K562 (cell line): ENCODE data around the gene SURF4. TPM values are rescaled to one million over a fixed set of nuclear protein-coding genes. Genes with fewer than 3 reads are reported as not detected.
A peak's percentile ranks its signal among the peaks of the same experiment; 100 is the strongest.

ENCODE experiments used
- DPF2 ChIP-seq: fragments of 450-650 bp; IDR thresholded peaks from 2 replicates; pipeline ENCODE4 v1.6.1; 2016
- HMG20A ChIP-seq: fragments of 450-650 bp; formaldehyde crosslinking; conservative IDR thresholded peaks from 2 replicates; pipeline ENCODE4 v1.4.0; 2020; ENCODE audit warnings: mild to moderate bottlenecking, mixed read lengths
- JUNB ChIP-seq: fragments of 450-650 bp; formaldehyde crosslinking; conservative IDR thresholded peaks from 2 replicates; pipeline ENCODE4 v1.4.0; 2020; ENCODE audit warnings: mild to moderate bottlenecking
- KDM5B ChIP-seq: fragments of 200-600 bp; sonication (generic); IDR thresholded peaks from 2 replicates; pipeline ENCODE4 v1.6.1; 2012; ENCODE audit warnings: low read depth, mild to moderate bottlenecking, moderate library complexity, low read length, control low read depth, inconsistent platforms; ENCODE audit not compliant: insufficient replicate concordance
- MYNN ChIP-seq, 2 experiments: sonication (generic); formaldehyde crosslinking in 1 of 2; IDR thresholded peaks; 2 replicates each; pipeline versions ENCODE4 v1.5.0 to v1.6.1; 2016 to 2020; ENCODE audit warnings: antibody characterized with exemption in 1 of 2, missing genetic modification reagents in 1 of 2
- NRF1 ChIP-seq, 2 experiments: fragments of 450-650 bp; IDR thresholded peaks in 1 of 2; conservative IDR thresholded peaks in 1 of 2; 2 replicates each; pipeline ENCODE4 v1.6.1; 2014; ENCODE audit warnings: mild to moderate bottlenecking in 2 of 2
- POLR3A ChIP-seq: IDR thresholded peaks from 2 replicates; pipeline ENCODE4 v1.6.1; 2011; ENCODE audit warnings: borderline replicate concordance, mild to moderate bottlenecking, moderate library complexity; ENCODE audit not compliant: insufficient read length, insufficient read depth; ENCODE audit errors: extremely low read depth
- STAT5B ChIP-seq: fragments of 250-450 bp; sonication (Bioruptor Pico); IDR thresholded peaks from 2 replicates; pipeline ENCODE4 v1.8.0; 2021; ENCODE audit warnings: mild to moderate bottlenecking, inconsistent platforms
- XRCC5 ChIP-seq: fragments of 200-400 bp; formaldehyde crosslinking; IDR thresholded peaks from 2 replicates; pipeline ENCODE4 v1.6.1; 2017; ENCODE audit warnings: low read depth, mild to moderate bottlenecking, low read length
- ZBTB5 ChIP-seq: fragments of 450-650 bp; IDR thresholded peaks from 2 replicates; pipeline ENCODE4 v1.6.1; 2017; ENCODE audit warnings: antibody characterized with exemption
- ZHX1 ChIP-seq: fragments of 150-350 bp; conservative IDR thresholded peaks from 2 replicates; pipeline ENCODE4 v1.6.1; 2014; ENCODE audit warnings: low read length
- ZNF316 ChIP-seq: fragments of 450-650 bp; IDR thresholded peaks from 2 replicates; pipeline ENCODE4 v1.6.1; 2016
- ZNF764 ChIP-seq: fragments of 250-450 bp; sonication (Bioruptor Pico); IDR thresholded peaks from 2 replicates; pipeline ENCODE4 v1.4.0; 2020; ENCODE audit warnings: low read depth, mild to moderate bottlenecking, moderate library complexity
- polyA plus RNA-seq, 8 experiments: library from polyadenylated mRNA; depleted of rRNA in 4 of 8; stranded (reverse) in 5 of 8; unstranded in 3 of 8; fragments of >200 nt; fragmentation: Nextera tagmentation in 2 of 8; fragmentation: Illumina TruSeq in 1 of 8; extraction: Ambion mirVana in 2 of 8; extraction: Trizol in 1 of 8; gene quantifications; 2 replicates each; pipeline versions ENCODE4 v1.2.1 to v1.2.3, GENCODE V29; 2011 to 2014; ENCODE audit warnings: inconsistent platforms in 1 of 8, missing spikeins in 1 of 8
- total RNA-seq, 7 experiments: library from RNA; depleted of rRNA in 6 of 7; stranded (reverse); fragments of >200 nt in 6 of 7; fragmentation: Illumina TruSeq in 2 of 7; extraction: Trizol in 2 of 7; gene quantifications; 2 replicates each; pipeline versions ENCODE4 v1.2.1 to v1.2.3, GENCODE V29; 2011 to 2021; ENCODE audit warnings: low replicate concordance in 1 of 7
- TF ChIP-seq, protein P1 (sequence below): fragments of 200-800 bp; sonication (Bioruptor generic); IDR thresholded peaks from 2 replicates; pipeline ENCODE4 v1.6.1; 2016; ENCODE audit warnings: missing genetic modification characterization, missing compliant biosample characterization
- TF ChIP-seq, protein P2 (sequence below), 2 experiments: fragments of 450-650 bp in 1 of 2; sonication (generic) in 1 of 2; formaldehyde crosslinking in 1 of 2; IDR thresholded peaks in 1 of 2; conservative IDR thresholded peaks in 1 of 2; 2 replicates each; pipeline versions ENCODE4 v1.6.1 to v1.8.1; 2016 to 2023; ENCODE audit warnings: mild to moderate bottlenecking in 2 of 2, moderate library complexity in 2 of 2, inconsistent platforms in 1 of 2, missing genetic modification reagents in 1 of 2

SURF4 gene
- total and polyA plus RNA-seq, 9 of the 15 experiments (the other 6 are each of a cell fraction or from before 2014, with no cell fraction given): 8.4 to 176 (median 130) TPM

DNA sequence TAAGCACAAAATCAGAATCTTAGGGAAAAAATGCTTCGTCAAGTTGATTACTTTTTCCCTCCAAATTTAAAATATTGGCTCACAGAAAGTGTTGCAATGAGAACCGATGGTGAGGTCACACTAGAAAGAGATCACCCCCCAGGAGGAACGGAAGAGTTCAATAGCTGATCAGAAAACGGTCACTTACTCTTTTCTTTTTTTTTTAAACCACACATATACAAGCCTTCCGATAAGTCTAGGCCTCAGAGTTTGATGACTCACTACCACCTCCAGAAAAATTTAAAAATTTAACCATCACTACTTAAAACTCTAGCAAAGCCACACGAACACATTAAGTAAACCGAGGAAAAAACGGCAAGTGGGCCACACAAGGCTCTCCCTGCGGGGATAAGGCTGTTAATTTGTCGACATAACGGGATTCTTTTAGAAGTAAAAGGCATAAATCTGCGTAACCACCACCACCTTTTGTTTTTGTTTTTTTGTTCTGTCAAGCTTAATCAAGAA lies 1.2 kb downstream of the SURF4 start (continued):
- TF ChIP-seq, protein P1, sequence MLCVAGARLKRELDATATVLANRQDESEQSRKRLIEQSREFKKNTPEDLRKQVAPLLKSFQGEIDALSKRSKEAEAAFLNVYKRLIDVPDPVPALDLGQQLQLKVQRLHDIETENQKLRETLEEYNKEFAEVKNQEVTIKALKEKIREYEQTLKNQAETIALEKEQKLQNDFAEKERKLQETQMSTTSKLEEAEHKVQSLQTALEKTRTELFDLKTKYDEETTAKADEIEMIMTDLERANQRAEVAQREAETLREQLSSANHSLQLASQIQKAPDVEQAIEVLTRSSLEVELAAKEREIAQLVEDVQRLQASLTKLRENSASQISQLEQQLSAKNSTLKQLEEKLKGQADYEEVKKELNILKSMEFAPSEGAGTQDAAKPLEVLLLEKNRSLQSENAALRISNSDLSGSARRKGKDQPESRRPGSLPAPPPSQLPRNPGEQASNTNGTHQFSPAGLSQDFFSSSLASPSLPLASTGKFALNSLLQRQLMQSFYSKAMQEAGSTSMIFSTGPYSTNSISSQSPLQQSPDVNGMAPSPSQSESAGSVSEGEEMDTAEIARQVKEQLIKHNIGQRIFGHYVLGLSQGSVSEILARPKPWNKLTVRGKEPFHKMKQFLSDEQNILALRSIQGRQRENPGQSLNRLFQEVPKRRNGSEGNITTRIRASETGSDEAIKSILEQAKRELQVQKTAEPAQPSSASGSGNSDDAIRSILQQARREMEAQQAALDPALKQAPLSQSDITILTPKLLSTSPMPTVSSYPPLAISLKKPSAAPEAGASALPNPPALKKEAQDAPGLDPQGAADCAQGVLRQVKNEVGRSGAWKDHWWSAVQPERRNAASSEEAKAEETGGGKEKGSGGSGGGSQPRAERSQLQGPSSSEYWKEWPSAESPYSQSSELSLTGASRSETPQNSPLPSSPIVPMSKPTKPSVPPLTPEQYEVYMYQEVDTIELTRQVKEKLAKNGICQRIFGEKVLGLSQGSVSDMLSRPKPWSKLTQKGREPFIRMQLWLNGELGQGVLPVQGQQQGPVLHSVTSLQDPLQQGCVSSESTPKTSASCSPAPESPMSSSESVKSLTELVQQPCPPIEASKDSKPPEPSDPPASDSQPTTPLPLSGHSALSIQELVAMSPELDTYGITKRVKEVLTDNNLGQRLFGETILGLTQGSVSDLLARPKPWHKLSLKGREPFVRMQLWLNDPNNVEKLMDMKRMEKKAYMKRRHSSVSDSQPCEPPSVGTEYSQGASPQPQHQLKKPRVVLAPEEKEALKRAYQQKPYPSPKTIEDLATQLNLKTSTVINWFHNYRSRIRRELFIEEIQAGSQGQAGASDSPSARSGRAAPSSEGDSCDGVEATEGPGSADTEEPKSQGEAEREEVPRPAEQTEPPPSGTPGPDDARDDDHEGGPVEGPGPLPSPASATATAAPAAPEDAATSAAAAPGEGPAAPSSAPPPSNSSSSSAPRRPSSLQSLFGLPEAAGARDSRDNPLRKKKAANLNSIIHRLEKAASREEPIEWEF (CRISPR knock-in tag): 0 out of 2 replicates have a peak, but pooled peaks have one; percentile 33
- peak; percentile 45 for TF ChIP-seq ZNF316
- no peak for TF ChIP-seq KDM5B
- no peak for TF ChIP-seq XRCC5
- TF ChIP-seq ZNF764 (CRISPR knock-in tag): no peak
- TF ChIP-seq POLR3A: no peak
- TF ChIP-seq ZHX1: no peak
- no peak for TF ChIP-seq NRF1 (conservative IDR thresholded peaks at IDR 0.05 in 1 of 2, IDR thresholded peaks at IDR 0.05 in 1 of 2)
- no peak for TF ChIP-seq STAT5B
- TF ChIP-seq, protein P2, sequence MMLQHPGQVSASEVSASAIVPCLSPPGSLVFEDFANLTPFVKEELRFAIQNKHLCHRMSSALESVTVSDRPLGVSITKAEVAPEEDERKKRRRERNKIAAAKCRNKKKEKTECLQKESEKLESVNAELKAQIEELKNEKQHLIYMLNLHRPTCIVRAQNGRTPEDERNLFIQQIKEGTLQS (IDR thresholded peaks at IDR 0.05): peak; percentile 72
- TF ChIP-seq, protein P2 (CRISPR knock-in tag; conservative IDR thresholded peaks at IDR 0.05): no peak
- no peak for TF ChIP-seq MYNN (IDR thresholded peaks at IDR 0.05)
- no peak for TF ChIP-seq MYNN (CRISPR knock-in tag; IDR thresholded peaks at IDR 0.05)
- TF ChIP-seq DPF2: peak; percentile 48; the same call in 1 of the 2 replicates
- no peak for TF ChIP-seq ZBTB5
- TF ChIP-seq HMG20A (CRISPR knock-in tag): no peak
- TF ChIP-seq JUNB (CRISPR knock-in tag): no peak
